K562 (cell line): Measurements from ENCODE around the gene OR2C1. TPM values are rescaled to one million over a fixed set of nuclear protein-coding genes. Genes with fewer than 3 reads are reported as not detected.
A peak's percentile ranks its signal among the peaks of the same experiment; 100 is the strongest.

Experiments
- CTBP1 ChIP-seq: fragments of 450-650 bp; IDR thresholded peaks from 2 replicates; pipeline ENCODE4 v1.6.1; 2016; ENCODE audit warnings: borderline replicate concordance
- GATAD2B ChIP-seq: fragments of 450-650 bp; IDR thresholded peaks from 2 replicates; pipeline ENCODE4 v1.6.1; 2017; ENCODE audit warnings: mild to moderate bottlenecking, borderline replicate concordance
- MGA ChIP-seq: fragments of 450-650 bp; IDR thresholded peaks from 2 replicates; pipeline ENCODE4 v1.6.1; 2016; ENCODE audit warnings: mild to moderate bottlenecking, moderate library complexity
- TAL1 ChIP-seq: fragments of 450-650 bp; IDR thresholded peaks from 2 replicates; pipeline ENCODE4 v1.6.1; 2016; ENCODE audit warnings: mild to moderate bottlenecking
- TCF7 ChIP-seq: sonication (generic); IDR thresholded peaks from 2 replicates; pipeline ENCODE4 v1.6.1; 2016; ENCODE audit warnings: antibody characterized with exemption, borderline replicate concordance
- ZHX1 ChIP-seq: fragments of 150-350 bp; conservative IDR thresholded peaks from 2 replicates; pipeline ENCODE4 v1.6.1; 2014; ENCODE audit warnings: low read length
- ZNF212 ChIP-seq: fragments of 450-650 bp; formaldehyde crosslinking; IDR thresholded peaks from 2 replicates; pipeline ENCODE4 v1.4.0; 2020; ENCODE audit warnings: mild to moderate bottlenecking
- ZNF436 ChIP-seq: fragments of 250-450, 450-650 bp; sonication (Bioruptor Pico); formaldehyde crosslinking; IDR thresholded peaks from 2 replicates; pipeline ENCODE4 v1.7.0; 2020; ENCODE audit warnings: mild to moderate bottlenecking
- polyA plus RNA-seq, 8 experiments: library from polyadenylated mRNA; depleted of rRNA in 4 of 8; stranded (reverse) in 5 of 8; unstranded in 3 of 8; fragments of >200 nt; fragmentation: Nextera tagmentation in 2 of 8; fragmentation: Illumina TruSeq in 1 of 8; extraction: Ambion mirVana in 2 of 8; extraction: Trizol in 1 of 8; gene quantifications; 2 replicates each; pipeline versions ENCODE4 v1.2.1 to v1.2.3, GENCODE V29; 2011 to 2014; ENCODE audit warnings: inconsistent platforms in 1 of 8, missing spikeins in 1 of 8
- total RNA-seq, 7 experiments: library from RNA; depleted of rRNA in 6 of 7; stranded (reverse); fragments of >200 nt in 6 of 7; fragmentation: Illumina TruSeq in 2 of 7; extraction: Trizol in 2 of 7; gene quantifications; 2 replicates each; pipeline versions ENCODE4 v1.2.1 to v1.2.3, GENCODE V29; 2011 to 2021; ENCODE audit warnings: low replicate concordance in 1 of 7

The OR2C1 gene
- total and polyA plus RNA-seq, 9 of the 15 experiments (the other 6 are each of a cell fraction or from before 2014, with no cell fraction given) = not detected

DNA sequence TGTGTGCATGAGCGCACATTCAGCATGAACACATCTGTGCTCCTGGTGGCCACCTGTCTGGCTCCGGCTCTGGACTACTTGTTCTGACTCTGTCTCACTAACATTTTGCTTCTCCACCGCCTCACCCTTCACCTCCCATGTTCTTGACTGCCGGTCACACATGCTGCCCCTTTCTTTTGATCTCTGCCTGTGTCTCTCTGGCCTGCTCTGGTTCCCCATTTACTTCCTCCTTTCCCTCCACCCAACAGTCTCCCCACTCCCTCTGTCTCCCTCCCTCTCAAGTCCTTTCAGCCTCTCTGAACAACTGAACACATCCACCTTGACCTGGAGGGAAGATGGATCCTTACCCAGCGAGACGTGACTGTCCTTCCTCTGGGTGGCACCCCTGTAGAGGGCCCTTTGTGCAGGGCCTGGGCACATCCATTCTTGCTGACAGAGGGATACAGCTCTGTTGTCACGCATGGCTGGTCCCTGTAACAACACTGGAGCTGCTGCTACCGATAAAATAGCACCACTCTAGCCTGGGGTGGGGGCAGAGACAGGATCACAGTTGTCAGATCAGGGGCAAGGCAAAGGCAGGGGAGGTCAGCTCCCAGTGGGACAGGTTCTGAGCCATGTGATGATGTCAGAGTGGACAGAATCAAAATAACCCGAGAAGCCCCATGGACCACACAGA is 34.1 kb downstream of the OR2C1 start (continued):
- TF ChIP-seq ZHX1 (no peak), ZNF436 (CRISPR knock-in tag) (no peak), ZNF212 (CRISPR knock-in tag) (no peak), MGA (peak; percentile 30; the same call in 1 of the 2 replicates), TAL1 (0 out of 2 replicates have a peak, but pooled peaks have one; percentile 11), CTBP1 (peak; percentile 53; the same call in 1 of the 2 replicates), GATAD2B (no peak), TCF7 (peak; percentile 73; the same call in 1 of the 2 replicates)
